COR-L47 (cell line): ENCODE results near the gene MYO5A.
A peak's percentile ranks its signal among the peaks of the same experiment; 100 is the strongest.
"Not testable (repeated sequence)": the region's sequence is repeated elsewhere in the genome, so short reads cannot be mapped to it uniquely, and the experiment has no call there.

ENCODE experiments used
- DNase-seq: peaks from one replicate; lab custom pipeline; 2025; lab: John Stamatoyannopoulos, UW

The MYO5A gene

GRCh38 chr15:52540374-52541012 lies 11.8 kb upstream of the MYO5A start:
- DNase-seq: no peak

DNA sequence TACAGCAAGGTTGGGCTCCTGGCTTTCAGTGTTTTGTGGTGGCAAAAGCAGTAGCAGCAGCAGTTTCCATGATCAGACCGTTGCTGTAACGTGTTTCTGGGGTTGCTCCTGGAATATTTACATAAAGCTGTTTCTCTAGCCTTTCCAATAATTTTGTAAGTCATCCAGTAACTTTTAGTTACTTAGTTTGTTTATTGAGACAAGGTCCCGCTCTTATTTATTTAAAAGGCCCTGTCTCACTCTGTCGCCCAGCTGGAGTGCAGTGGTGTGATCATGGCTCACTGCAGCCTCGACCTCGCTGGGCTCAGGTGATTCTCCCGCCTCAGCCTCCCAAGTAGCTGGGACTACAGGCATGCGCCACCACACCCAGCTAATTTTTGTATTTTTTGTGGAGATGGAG lies 8.8 kb upstream of the MYO5A start:
- DNase-seq: no peak

GRCh38 chr15:52532427-52532826 lies 3.7 kb upstream of the MYO5A start:
- no peak for DNase-seq

DNA sequence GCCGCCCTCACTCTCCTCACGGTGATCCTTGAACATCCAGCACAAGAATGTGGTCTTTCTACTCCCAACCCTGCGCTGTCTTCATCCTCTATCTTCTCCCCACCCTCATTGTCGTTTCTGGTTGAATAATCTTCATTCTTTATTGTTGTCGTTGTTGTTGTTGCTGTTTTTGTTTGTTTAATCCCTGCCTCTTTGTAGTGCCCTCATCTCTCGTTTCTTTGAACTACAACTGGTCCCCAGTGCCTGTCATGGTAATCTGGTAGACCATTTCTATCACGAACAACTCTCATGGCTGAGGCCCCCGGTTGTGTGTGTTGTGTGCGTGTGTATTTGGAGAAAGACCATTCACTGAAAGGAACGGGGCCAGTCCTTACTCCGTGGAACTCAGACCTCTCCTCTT lies 1.3 kb upstream of the MYO5A start:
- DNase-seq: no peak

DNA sequence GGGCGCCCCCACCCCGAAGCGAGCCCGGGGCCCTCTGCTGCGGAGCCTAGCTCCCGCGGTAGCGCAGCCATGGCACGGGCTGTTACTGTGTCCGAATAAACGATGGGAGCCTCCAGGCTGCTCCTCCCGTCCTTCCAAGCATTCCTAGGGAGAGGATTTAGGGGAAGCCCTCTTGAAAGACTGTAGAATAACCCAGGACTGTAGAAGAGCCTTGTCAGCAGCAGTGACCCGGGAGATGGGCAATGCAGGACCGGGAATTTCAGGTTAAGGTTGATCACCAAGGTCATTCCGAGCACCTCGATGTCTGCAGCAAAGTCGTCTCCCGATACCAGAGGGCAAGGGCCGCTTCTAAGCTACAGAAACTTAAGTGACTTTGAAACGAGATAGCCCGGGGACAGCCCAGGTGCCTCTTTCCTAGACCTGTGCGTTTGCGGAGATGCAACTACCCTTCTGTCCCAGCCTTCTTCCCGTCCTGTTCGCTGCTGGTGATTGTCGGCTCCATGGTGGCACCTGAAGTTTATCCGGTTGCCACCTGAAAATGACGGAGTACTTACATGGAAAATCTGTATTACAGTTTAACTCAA lies 753 bp upstream of the MYO5A start:
- no peak for DNase-seq

DNA sequence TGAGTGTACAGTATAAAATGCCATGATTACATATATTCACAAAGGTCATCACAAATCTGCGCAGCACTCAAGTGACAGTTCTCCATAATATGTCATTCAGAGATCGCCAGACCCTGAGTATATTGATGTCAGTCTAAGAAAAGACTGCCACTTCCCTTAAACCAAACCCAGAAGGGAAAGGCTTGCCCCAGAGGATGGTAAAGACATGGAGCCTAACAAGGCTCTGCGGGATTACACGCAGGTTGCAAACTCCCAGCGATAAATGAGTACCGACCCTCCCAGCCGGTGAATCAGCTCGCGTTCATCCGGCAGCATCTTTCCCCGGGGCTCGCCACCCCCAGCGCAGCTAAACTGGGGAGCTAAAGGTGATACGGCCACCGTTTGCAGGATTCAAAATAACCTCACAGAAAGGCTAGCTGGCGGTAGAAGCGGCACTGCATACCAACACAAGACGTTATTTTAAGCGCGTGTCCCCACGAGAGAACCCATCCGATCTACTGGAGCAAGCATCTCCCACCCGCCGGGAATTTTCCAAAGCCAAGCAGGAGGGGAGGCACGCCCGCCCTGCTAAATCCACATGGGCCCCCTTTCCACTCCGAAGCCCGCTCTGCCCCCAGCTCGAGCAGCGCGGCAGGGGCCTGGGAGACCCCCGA lies 643 bp downstream of the MYO5A start:
- DNase-seq: peak; percentile 20

DNA sequence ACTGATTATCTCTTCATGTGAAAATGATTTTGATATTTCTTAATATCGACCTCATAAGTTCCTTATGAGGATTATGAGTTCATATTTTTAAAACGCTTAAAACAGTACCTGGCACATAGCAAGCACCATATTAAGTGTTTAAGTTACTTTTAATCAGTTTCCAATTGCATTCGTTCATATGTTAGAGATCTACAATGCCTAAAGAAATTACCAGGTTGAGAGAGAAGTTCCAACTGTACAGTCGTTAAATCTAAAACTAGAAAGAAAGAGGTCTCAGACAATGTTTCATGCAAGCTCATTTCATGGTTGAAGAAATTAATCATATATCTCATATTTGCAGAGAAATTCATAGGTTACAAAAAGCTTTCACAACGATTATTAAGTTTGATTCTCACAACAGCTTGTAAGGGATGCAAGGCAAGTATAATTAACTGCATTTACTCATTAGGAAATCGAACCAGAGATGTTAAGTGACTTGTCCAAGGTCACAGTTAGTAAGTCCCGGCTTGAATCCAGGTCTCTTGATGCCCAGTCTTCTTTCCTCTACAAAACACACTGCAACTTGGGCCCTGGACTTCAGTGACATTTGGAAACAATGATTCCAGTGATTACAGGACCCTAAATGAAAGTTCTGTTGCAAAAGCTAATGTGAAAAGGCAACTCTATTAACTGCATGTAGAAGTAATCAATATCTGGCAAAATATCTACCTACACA lies 1.3 kb downstream of the MYO5A start:
- DNase-seq: no peak

GRCh38 chr15:52524223-52525136 lies 4.2 kb downstream of the MYO5A start:
- DNase-seq: no peak

- DNase-seq: no peak
These were observed 5.0 kb downstream of the MYO5A start for GRCh38 chr15:52523647-52524046.

DNA sequence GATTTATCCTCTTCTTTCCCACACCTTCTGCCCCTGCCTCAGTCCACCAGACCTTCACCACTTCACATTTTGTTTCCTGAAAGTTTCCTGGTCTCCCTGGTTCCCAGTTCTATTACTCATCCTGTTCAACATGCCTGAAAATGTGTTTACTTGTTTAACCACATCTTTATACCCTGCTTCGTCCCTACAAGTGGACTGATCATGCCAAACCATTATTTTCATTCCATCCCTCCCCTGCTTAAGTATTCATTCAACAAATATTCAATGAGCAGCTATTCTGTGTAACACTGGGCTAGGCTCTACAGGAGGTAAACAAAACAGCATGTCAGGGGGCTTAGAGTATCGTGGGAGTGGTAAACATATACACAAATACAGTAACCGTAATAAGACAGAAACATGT lies 5.5 kb downstream of the MYO5A start:
- DNase-seq: no peak

GRCh38 chr15:52521682-52522081 lies 7.0 kb downstream of the MYO5A start:
- DNase-seq: no peak

GRCh38 chr15:52520421-52520820 lies 8.3 kb downstream of the MYO5A start:
- DNase-seq: no peak

DNA sequence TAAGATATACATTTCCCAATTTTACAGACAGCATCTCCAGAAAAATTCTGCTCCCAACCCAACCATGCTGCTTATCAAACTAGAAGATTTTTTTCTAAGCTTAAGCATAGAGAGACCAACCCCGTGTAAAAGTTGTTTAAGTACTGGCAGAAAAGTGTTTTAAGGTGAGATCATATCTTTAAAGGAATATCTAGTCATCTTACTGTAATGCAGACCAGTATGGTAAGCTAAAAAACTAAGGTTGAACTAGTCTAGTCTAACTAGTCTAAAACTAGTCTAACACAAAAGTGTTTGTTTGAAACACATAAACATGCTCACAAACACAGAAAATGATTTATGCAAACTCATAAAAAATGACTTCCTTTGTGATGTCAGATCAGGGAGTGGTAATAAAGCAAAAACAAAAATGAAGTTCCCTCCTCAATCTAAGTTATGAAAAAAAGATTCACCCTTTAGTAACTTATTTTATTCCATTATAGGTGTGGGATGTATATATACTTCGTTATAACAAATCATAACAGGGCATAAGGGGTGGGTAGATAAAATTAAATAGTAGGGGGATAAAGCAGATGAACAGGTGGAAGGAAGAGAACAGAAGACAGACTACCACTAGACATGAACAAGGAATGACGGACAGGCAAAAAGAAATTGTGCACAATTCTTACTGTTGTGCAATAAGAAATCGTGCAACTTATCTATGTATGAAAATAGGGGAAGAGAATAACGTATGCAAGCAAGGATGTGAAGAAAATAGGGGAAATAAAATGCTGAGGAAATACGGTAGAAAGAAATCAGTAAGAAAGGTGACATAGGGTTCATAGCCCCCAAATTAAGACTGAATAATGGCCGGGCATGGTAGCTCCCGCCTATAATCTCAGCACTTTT lies 10.0 kb downstream of the MYO5A start:
- DNase-seq: no peak

DNA sequence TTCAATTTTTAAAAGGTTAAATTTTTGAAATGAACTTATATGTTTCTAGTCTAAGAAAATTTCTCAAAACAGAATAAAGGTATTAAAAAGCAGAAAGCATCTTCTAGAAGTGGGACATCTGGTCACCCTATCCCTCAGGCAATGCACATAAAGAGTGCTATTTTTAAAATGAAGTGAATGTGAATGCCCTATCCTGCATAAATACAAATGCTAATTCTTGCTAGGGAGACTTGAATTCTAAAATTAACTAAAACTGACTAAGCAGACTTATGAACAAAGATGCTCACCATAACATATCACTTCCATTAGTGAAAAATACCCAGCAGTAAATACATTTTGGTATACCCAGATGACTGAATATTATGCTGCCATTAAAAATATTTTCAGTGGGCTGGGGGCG lies 11.7 kb downstream of the MYO5A start:
- DNase-seq: no peak

DNA sequence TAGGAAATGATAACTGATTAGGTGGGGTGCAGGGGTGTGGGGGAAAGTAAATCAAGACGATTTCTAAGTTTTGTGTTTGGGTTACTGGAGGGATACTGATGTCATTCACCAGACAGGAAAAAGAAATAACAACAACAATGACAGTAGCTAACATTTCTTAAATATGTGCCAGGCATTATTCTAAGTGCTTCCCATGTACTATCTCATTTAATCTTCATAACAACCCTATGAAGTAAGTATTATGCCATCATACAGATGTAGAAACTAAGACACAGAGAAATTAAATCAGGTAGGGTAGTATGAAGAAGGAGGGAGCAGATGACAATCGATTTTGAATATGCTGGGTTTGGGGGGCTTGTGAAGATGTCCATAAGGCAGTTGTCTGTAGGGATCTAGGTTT lies 13.3 kb downstream of the MYO5A start:
- DNase-seq: no peak

DNA sequence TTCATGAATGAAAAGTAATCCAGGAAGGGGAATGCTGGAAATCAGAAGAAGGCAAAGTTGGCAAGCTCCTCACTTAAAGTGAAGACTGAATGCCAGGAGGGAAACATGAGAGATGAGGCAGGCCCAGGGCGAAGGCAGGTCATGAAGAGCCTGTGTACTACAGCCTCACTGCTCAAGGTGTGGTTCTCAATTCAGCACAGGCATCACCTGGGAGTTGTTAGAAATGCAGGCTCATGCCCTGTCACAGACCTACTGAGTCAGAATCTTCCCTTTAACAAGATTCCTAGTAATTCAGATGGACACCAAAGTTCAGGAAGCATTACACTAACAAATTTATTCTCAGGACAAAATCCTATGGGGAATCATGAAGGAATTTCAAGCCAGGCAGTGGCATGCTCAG lies 14.2 kb downstream of the MYO5A start:
- no peak for DNase-seq

DNA sequence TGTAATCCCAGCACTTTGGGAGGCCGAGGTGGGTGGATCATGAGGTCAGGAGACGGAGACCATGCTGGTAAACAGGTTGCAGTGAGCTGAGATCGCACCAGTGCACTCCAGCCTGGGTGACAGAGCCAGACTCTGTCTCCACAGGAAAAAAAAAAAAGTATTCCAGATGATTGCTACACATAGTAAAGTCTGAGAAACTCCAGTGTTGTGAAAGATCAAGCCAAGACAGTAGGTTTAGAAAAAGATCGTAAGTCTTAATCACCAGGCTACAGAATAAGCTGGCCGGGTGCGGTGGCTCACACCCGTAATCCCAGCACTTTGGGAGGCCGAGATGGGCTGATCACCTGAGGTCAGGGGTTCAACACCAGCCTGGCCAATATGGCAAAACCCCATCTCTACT lies 15.8 kb downstream of the MYO5A start:
- not testable (repeated sequence) for DNase-seq

- no peak for DNase-seq
These were observed 17.6 kb downstream of the MYO5A start for GRCh38 chr15:52511084-52511483.

DNA sequence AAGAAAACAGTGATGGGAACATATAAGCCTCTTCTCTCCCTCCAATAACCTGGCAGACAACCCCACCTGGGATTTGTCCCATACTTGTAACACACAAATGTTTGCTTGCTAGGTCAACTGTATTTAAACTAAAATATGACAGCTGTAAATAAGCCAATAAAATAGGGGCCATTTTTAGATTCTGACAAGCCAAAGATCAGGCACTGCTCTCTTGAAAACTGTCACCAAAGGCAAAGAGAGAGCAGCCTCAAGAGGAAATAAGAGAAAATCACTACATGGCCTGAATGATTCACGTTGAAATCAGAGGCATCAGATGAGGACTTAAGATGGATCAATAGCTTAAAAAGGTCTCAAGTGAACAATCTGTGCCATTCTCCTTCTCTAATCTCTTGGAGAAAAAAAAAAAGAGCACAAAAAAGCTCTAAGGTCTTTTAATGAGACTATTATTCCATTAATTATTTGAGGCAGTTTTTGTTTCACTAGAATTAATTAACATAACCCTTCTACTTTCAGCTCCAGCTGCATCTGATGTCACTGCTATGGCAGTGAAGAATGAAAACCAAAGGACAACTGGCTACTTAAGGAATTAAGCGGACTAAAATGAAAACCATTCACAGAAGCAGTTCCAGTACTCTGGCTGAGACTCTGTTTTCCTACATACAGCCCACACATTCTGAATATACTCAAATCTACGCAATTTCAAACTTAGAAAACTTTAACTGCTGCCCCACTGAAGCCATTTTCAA lies 19.0 kb downstream of the MYO5A start:
- DNase-seq: no peak

DNA sequence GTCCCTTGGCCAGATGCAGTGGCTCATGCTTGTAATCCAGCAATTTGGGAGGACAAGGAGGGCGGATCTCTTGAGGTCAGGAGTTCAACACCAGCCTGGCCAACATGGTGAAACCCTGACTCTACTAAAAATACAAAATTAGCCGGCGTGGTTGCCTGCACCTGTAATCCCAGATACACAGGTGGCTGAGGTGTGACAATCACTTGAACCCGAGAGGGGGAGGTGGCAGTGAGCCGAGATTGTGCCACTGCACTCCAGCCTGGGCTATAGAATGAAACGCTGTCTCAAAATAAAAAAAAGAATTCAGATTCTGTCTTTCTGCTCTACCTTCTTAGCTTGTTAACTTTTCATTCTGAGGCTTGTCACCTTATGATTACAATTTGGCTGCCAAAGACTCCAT lies 22.1 kb downstream of the MYO5A start:
- DNase-seq: no peak
